ENCODE measurements around the gene LRIG1.
A peak's percentile ranks its signal among the peaks of the same experiment; 100 is the strongest.

LRIG1 gene

GRCh38 chr3:66502981-66503380 lies 2.2 kb upstream of the LRIG1 start:
- Histone ChIP-seq H3K9me3 (ENCODE audit: insufficient read depth, low read depth, low read length) (no peaks in the 10 kb centered on the region), H3K27ac (ENCODE audit: low read depth, low read length) (no peak overlapping the region), H3K9ac (ENCODE audit: low read depth, low read length) (no peak overlapping the region), H3K27me3 (ENCODE audit: insufficient read depth, low read length) (no peaks in the 10 kb centered on the region; the same call in 1 of the 2 replicates), H3K36me3 (ENCODE audit: insufficient read depth, low read length) (no peaks in the 10 kb centered on the region), H3K4me1 (ENCODE audit: insufficient read depth, low read length) (peaks cover 30% of the 10 kb centered on the region), H3K4me3 (ENCODE audit: low read length) (no peak overlapping the region)
- 88% methylated on average over 1 of the region's 2 CpGs for WGBS

- H3K4me3 ChIP-seq (ENCODE audit: low read length) = no peak overlapping the region
- no peaks in the 10 kb centered on the region; the same call in 1 of the 2 replicates for H3K27me3 ChIP-seq (ENCODE audit: insufficient read depth, low read length)
- H3K36me3 ChIP-seq (ENCODE audit: insufficient read depth, low read length) = no peaks in the 10 kb centered on the region
- peaks cover 36% of the 10 kb centered on the region for H3K4me1 ChIP-seq (ENCODE audit: insufficient read depth, low read length)
- WGBS = 84% methylated on average over 6 of the region's 6 CpGs
- H3K9ac ChIP-seq (ENCODE audit: low read depth, low read length) = no peak overlapping the region
- H3K27ac ChIP-seq (ENCODE audit: low read depth, low read length) = no peak overlapping the region
- H3K9me3 ChIP-seq (ENCODE audit: insufficient read depth, low read depth, low read length) = no peaks in the 10 kb centered on the region
These were observed 1.5 kb upstream of the LRIG1 start for GRCh38 chr3:66502245-66502874.

- H3K27me3 ChIP-seq (ENCODE audit: insufficient read depth, low read length) = no peaks in the 10 kb centered on the region; the same call in 1 of the 2 replicates
- H3K36me3 ChIP-seq (ENCODE audit: insufficient read depth, low read length) = no peaks in the 10 kb centered on the region
- H3K27ac ChIP-seq (ENCODE audit: low read depth, low read length) = no peak overlapping the region; the same call in 1 of the 2 replicates
- H3K4me3 ChIP-seq (ENCODE audit: low read length) = peak overlapping the region; percentile 52
- peaks cover 43% of the 10 kb centered on the region for H3K4me1 ChIP-seq (ENCODE audit: insufficient read depth, low read length)
- no peaks in the 10 kb centered on the region for H3K9me3 ChIP-seq (ENCODE audit: insufficient read depth, low read depth, low read length)
- WGBS = 41% methylated on average over 20 of the region's 20 CpGs
- peak overlapping the region; percentile 39; the same call in 1 of the 2 replicates for H3K9ac ChIP-seq (ENCODE audit: low read depth, low read length)
These were observed 842 bp upstream of the LRIG1 start for GRCh38 chr3:66501483-66502244.

- peak overlapping the region; percentile 94 for H3K9ac ChIP-seq (ENCODE audit: low read depth, low read length)
- H3K27ac ChIP-seq (ENCODE audit: low read depth, low read length) = peak overlapping the region; percentile 78; the same call in 1 of the 2 replicates
- peak overlapping the region; percentile 95 for H3K4me3 ChIP-seq (ENCODE audit: low read length)
- H3K4me1 ChIP-seq (ENCODE audit: insufficient read depth, low read length) = peaks cover 60% of the 10 kb centered on the region
- WGBS = under 1% methylated on average over 80 of the region's 80 CpGs
- H3K9me3 ChIP-seq (ENCODE audit: insufficient read depth, low read depth, low read length) = no peaks in the 10 kb centered on the region
- H3K27me3 ChIP-seq (ENCODE audit: insufficient read depth, low read length) = no peaks in the 10 kb centered on the region; the same call in 1 of the 2 replicates
- no peaks in the 10 kb centered on the region for H3K36me3 ChIP-seq (ENCODE audit: insufficient read depth, low read length)
These were observed 794 bp downstream of the LRIG1 start for GRCh38 chr3:66499881-66500575.

GRCh38 chr3:66498687-66499621 lies 1.9 kb downstream of the LRIG1 start:
- Histone ChIP-seq H3K4me3 (ENCODE audit: low read length) (peak overlapping the region; percentile 95), H3K9me3 (ENCODE audit: insufficient read depth, low read depth, low read length) (no peaks in the 10 kb centered on the region), H3K4me1 (ENCODE audit: insufficient read depth, low read length) (peaks cover 70% of the 10 kb centered on the region), H3K9ac (ENCODE audit: low read depth, low read length) (peak overlapping the region; percentile 47), H3K27me3 (ENCODE audit: insufficient read depth, low read length) (no peaks in the 10 kb centered on the region; the same call in 1 of the 2 replicates), H3K36me3 (ENCODE audit: insufficient read depth, low read length) (no peaks in the 10 kb centered on the region), H3K27ac (ENCODE audit: low read depth, low read length) (no peak overlapping the region)
- WGBS = 8% methylated on average over 14 of the region's 14 CpGs

- H3K36me3 ChIP-seq (ENCODE audit: insufficient read depth, low read length) = no peaks in the 10 kb centered on the region
- H3K4me3 ChIP-seq (ENCODE audit: low read length) = peak overlapping the region; percentile 95
- H3K27me3 ChIP-seq (ENCODE audit: insufficient read depth, low read length) = no peaks in the 10 kb centered on the region
- peaks cover 71% of the 10 kb centered on the region for H3K4me1 ChIP-seq (ENCODE audit: insufficient read depth, low read length)
- H3K9ac ChIP-seq (ENCODE audit: low read depth, low read length) = peak overlapping the region; percentile 47
- H3K9me3 ChIP-seq (ENCODE audit: insufficient read depth, low read depth, low read length) = no peaks in the 10 kb centered on the region
- peak overlapping the region; percentile 67; the same call in 1 of the 2 replicates for H3K27ac ChIP-seq (ENCODE audit: low read depth, low read length)
- 71% methylated on average over 4 of the region's 4 CpGs for WGBS
These were observed 2.7 kb downstream of the LRIG1 start for GRCh38 chr3:66497985-66498671.

- H3K9ac ChIP-seq (ENCODE audit: low read depth, low read length) = peak overlapping the region; percentile 47
- H3K4me3 ChIP-seq (ENCODE audit: low read length) = peak overlapping the region; percentile 95
- 80% methylated on average over 5 of the region's 5 CpGs for WGBS
- H3K36me3 ChIP-seq (ENCODE audit: insufficient read depth, low read length) = no peaks in the 10 kb centered on the region
- peak overlapping the region; percentile 67; the same call in 1 of the 2 replicates for H3K27ac ChIP-seq (ENCODE audit: low read depth, low read length)
- H3K4me1 ChIP-seq (ENCODE audit: insufficient read depth, low read length) = peaks cover 73% of the 10 kb centered on the region
- H3K27me3 ChIP-seq (ENCODE audit: insufficient read depth, low read length) = no peaks in the 10 kb centered on the region
- H3K9me3 ChIP-seq (ENCODE audit: insufficient read depth, low read depth, low read length) = no peaks in the 10 kb centered on the region
These were observed 3.4 kb downstream of the LRIG1 start for GRCh38 chr3:66497288-66497984.

- Histone ChIP-seq H3K27me3 (ENCODE audit: insufficient read depth, low read length) (no peaks in the 10 kb centered on the region), H3K9me3 (ENCODE audit: insufficient read depth, low read depth, low read length) (no peaks in the 10 kb centered on the region), H3K27ac (ENCODE audit: low read depth, low read length) (peak overlapping the region; percentile 72; the same call in 1 of the 2 replicates), H3K4me1 (ENCODE audit: insufficient read depth, low read length) (peaks cover 73% of the 10 kb centered on the region), H3K36me3 (ENCODE audit: insufficient read depth, low read length) (no peaks in the 10 kb centered on the region), H3K4me3 (ENCODE audit: low read length) (peak overlapping the region; percentile 95), H3K9ac (ENCODE audit: low read depth, low read length) (peak overlapping the region; percentile 23)
These were observed 4.1 kb downstream of the LRIG1 start for GRCh38 chr3:66496746-66497145.

GRCh38 chr3:66496301-66496700 lies 4.5 kb downstream of the LRIG1 start:
- no peaks in the 10 kb centered on the region for H3K27me3 ChIP-seq (ENCODE audit: insufficient read depth, low read length)
- no peaks in the 10 kb centered on the region for H3K9me3 ChIP-seq (ENCODE audit: insufficient read depth, low read depth, low read length)
- H3K36me3 ChIP-seq (ENCODE audit: insufficient read depth, low read length) = no peaks in the 10 kb centered on the region
- 74% methylated on average over 2 of the region's 3 CpGs for WGBS
- peak overlapping the region; percentile 23 for H3K9ac ChIP-seq (ENCODE audit: low read depth, low read length)
- peak overlapping the region; percentile 95 for H3K4me3 ChIP-seq (ENCODE audit: low read length)
- H3K4me1 ChIP-seq (ENCODE audit: insufficient read depth, low read length) = peaks cover 73% of the 10 kb centered on the region
- H3K27ac ChIP-seq (ENCODE audit: low read depth, low read length) = peak overlapping the region; percentile 72; the same call in 1 of the 2 replicates
